HEK293T (cell line): ENCODE results near the gene EGLN3.

Experiments
- CTCF ChIA-PET: fragments of 350-600 bp; formaldehyde crosslinking; extraction: SDS; loops from one replicate; lab custom pipeline; 2021; ENCODE audit warnings: antibody characterized with exemption, inconsistent platforms; lab: Yijun Ruan, JAX
- POLR2A ChIA-PET: fragments of 350-600 bp; formaldehyde crosslinking; extraction: SDS; loops from one replicate; lab custom pipeline; 2020; ENCODE audit warnings: antibody characterized with exemption, inconsistent platforms; lab: Yijun Ruan, JAX
- DNase-seq: peaks from one replicate; pipeline ENCODE4 v3.0.0; 2012; ENCODE audit warnings: mixed read lengths; ENCODE audit errors: extremely low spot score
- ARNT ChIP-seq: fragments of 450-650 bp; IDR thresholded peaks from 2 replicates; pipeline ENCODE4 v1.6.1; 2017; ENCODE audit warnings: mild to moderate bottlenecking
- BHLHE40 ChIP-seq: fragments of 450-650 bp; IDR thresholded peaks from 2 replicates; pipeline ENCODE4 v1.6.1; 2016; ENCODE audit warnings: mild to moderate bottlenecking, moderate library complexity, borderline replicate concordance
- CTBP1 ChIP-seq: fragments of 450-650 bp; IDR thresholded peaks from 2 replicates; pipeline ENCODE4 v1.6.1; 2016; ENCODE audit warnings: borderline replicate concordance
- ELF4 ChIP-seq: fragments of 450-650 bp; IDR thresholded peaks from 2 replicates; pipeline ENCODE4 v1.6.1; 2017; ENCODE audit warnings: antibody characterized with exemption
- FOXA1 ChIP-seq: fragments of 450-650 bp; IDR thresholded peaks from 2 replicates; pipeline ENCODE4 v1.6.1; 2016; ENCODE audit warnings: mild to moderate bottlenecking
- FOXK2 ChIP-seq: fragments of 450-650 bp; IDR thresholded peaks from 2 replicates; pipeline ENCODE4 v1.6.1; 2016; ENCODE audit warnings: mild to moderate bottlenecking
- FOXM1 ChIP-seq: fragments of 450-650 bp; IDR thresholded peaks from 2 replicates; pipeline ENCODE4 v1.6.1; 2017; ENCODE audit warnings: mild to moderate bottlenecking, borderline replicate concordance
- HDGF ChIP-seq: fragments of 450-650 bp; IDR thresholded peaks from 2 replicates; pipeline ENCODE4 v1.6.1; 2017; ENCODE audit warnings: antibody characterized with exemption, borderline replicate concordance
- L3MBTL2 ChIP-seq: fragments of 450-650 bp; conservative IDR thresholded peaks from 2 replicates; pipeline ENCODE4 v1.6.1; 2016; ENCODE audit warnings: mild to moderate bottlenecking
- LEF1 ChIP-seq: fragments of 450-650 bp; IDR thresholded peaks from 2 replicates; pipeline ENCODE4 v1.6.1; 2017; ENCODE audit warnings: mild to moderate bottlenecking, borderline replicate concordance
- NFRKB ChIP-seq: fragments of 450-650 bp; IDR thresholded peaks from 2 replicates; pipeline ENCODE4 v1.6.1; 2016; ENCODE audit warnings: mild to moderate bottlenecking, moderate library complexity
- PKNOX1 ChIP-seq: fragments of 450-650 bp; IDR thresholded peaks from 2 replicates; pipeline ENCODE4 v1.6.1; 2016
- SP1 ChIP-seq: fragments of 450-650 bp; IDR thresholded peaks from 2 replicates; pipeline ENCODE4 v1.6.1; 2017
- SUZ12 ChIP-seq: fragments of 450-650 bp; IDR thresholded peaks from 2 replicates; pipeline ENCODE4 v1.6.1; 2016; ENCODE audit warnings: mild to moderate bottlenecking
- TARDBP ChIP-seq: fragments of 450-650 bp; IDR thresholded peaks from 2 replicates; pipeline ENCODE4 v1.6.1; 2016
- ZNF384 ChIP-seq: fragments of 450-650 bp; IDR thresholded peaks from 2 replicates; pipeline ENCODE4 v1.6.1; 2016

Gene EGLN3

GRCh38 chr14:33933386-33933933 is 17.4 kb downstream of the EGLN3 start:
- ChIA-PET POLR2A (no interaction called here), CTCF (no interaction called here)
- TF ChIP-seq HDGF (no peak), PKNOX1 (no peak), L3MBTL2 (no peak), SP1 (no peak), ELF4 (no peak), FOXM1 (no peak), FOXA1 (no peak), ZNF384 (no peak), ARNT (no peak), NFRKB (no peak), TARDBP (no peak), FOXK2 (no peak), CTBP1 (no peak), SUZ12 (no peak), LEF1 (no peak), BHLHE40 (no peak)
- DNase-seq = no peak

GRCh38 chr14:33932576-33933345 is 18.1 kb downstream of the EGLN3 start:
- DNase-seq = no peak
- TF ChIP-seq PKNOX1 (peak; percentile 14; the same call in 1 of the 2 replicates), ZNF384 (no peak)
- CTCF ChIA-PET = no interaction called here
- POLR2A ChIA-PET = no interaction called here

GRCh38 chr14:33932033-33932432 is 18.8 kb downstream of the EGLN3 start:
- no peak for DNase-seq
- ChIA-PET POLR2A (no interaction called here), CTCF (no interaction called here)
- TF ChIP-seq FOXA1 (no peak), BHLHE40 (no peak), SUZ12 (no peak), SP1 (no peak), CTBP1 (no peak)

GRCh38 chr14:33931461-33931860 is 19.4 kb downstream of the EGLN3 start:
- CTCF ChIA-PET = no interaction called here
- TF ChIP-seq ELF4 (no peak), FOXA1 (no peak), BHLHE40 (no peak), FOXK2 (no peak), CTBP1 (no peak), TARDBP (no peak), SP1 (no peak)
- POLR2A ChIA-PET = no interaction called here
- no peak for DNase-seq

GRCh38 chr14:33930439-33930838 is 20.4 kb downstream of the EGLN3 start:
- DNase-seq = no peak
- CTCF ChIA-PET = no interaction called here
- POLR2A ChIA-PET = no interaction called here

GRCh38 chr14:33929799-33930408 is 21.0 kb downstream of the EGLN3 start:
- ChIA-PET CTCF (interaction anchor here (0.6 to 0.7 kb wide), 2 partner anchors 137 to 174 kb away, joined by 3 read pairs; no protein-coding TSS in a partner anchor), POLR2A (no interaction called here)
- TF ChIP-seq HDGF (no peak), CTBP1 (no peak), ELF4 (no peak), NFRKB (no peak), FOXM1 (no peak), L3MBTL2 (no peak)
- DNase-seq = no peak

More at GRCh38 chr14:33930439-33930838, 20.4 kb downstream of the EGLN3 start:
- TF ChIP-seq CTBP1 = no peak
- TF ChIP-seq LEF1 = no peak
- TF ChIP-seq L3MBTL2 = no peak
- no peak for TF ChIP-seq FOXM1
- no peak for TF ChIP-seq FOXA1
- TF ChIP-seq SP1 = no peak
- no peak for TF ChIP-seq FOXK2
- no peak for TF ChIP-seq NFRKB
- TF ChIP-seq HDGF = no peak
- no peak for TF ChIP-seq BHLHE40
- TF ChIP-seq ELF4 = no peak

GRCh38 chr14:33928895-33929294 is 22.0 kb downstream of the EGLN3 start:
- DNase-seq = no peak
- ChIA-PET POLR2A (no interaction called here), CTCF (interaction anchor here (0.7 kb wide), 2 partner anchors 8 to 175 kb away, joined by 3 read pairs; no protein-coding TSS in a partner anchor)
- TF ChIP-seq LEF1 (no peak), PKNOX1 (no peak), TARDBP (no peak), ARNT (no peak), FOXA1 (no peak), CTBP1 (no peak), SUZ12 (no peak), NFRKB (no peak), FOXM1 (no peak), ZNF384 (no peak), L3MBTL2 (no peak), BHLHE40 (no peak), ELF4 (no peak), HDGF (no peak), SP1 (no peak), FOXK2 (no peak)
